ENCODE measurements around the gene NEK11.

The NEK11 gene

GRCh38 chr3:131109156-131109555 lies 82.5 kb downstream of the NEK11 start:
- DNase-seq (ENCODE audit: low read depth): no peak
- no peak for TF ChIP-seq CTCF (IDR thresholded peaks at IDR 0.05; ENCODE audit: control insufficient read depth, insufficient read depth, low read depth, low read length, missing control alignments)
- H3K4me3 ChIP-seq (ENCODE audit: control insufficient read depth, low read depth, low read length): no peak overlapping the region

- H3K4me3 ChIP-seq (ENCODE audit: control insufficient read depth, low read depth, low read length): no peak overlapping the region
- no peak for TF ChIP-seq CTCF (IDR thresholded peaks at IDR 0.05; ENCODE audit: control insufficient read depth, insufficient read depth, low read depth, low read length, missing control alignments)
- peak; percentile 61 for DNase-seq (ENCODE audit: low read depth)
Observed at GRCh38 chr3:131110087-131110486, 83.4 kb downstream of the NEK11 start.

- no peak overlapping the region for H3K4me3 ChIP-seq (ENCODE audit: control insufficient read depth, low read depth, low read length)
- DNase-seq (ENCODE audit: low read depth): no peak
- TF ChIP-seq CTCF (IDR thresholded peaks at IDR 0.05; ENCODE audit: control insufficient read depth, insufficient read depth, low read depth, low read length, missing control alignments): no peak
Observed at GRCh38 chr3:131114256-131114655, 87.6 kb downstream of the NEK11 start.

- no peak for DNase-seq (ENCODE audit: low read depth)
- no peak for TF ChIP-seq CTCF (IDR thresholded peaks at IDR 0.05; ENCODE audit: control insufficient read depth, insufficient read depth, low read depth, low read length, missing control alignments)
- H3K4me3 ChIP-seq (ENCODE audit: control insufficient read depth, low read depth, low read length): no peak overlapping the region
Observed at GRCh38 chr3:131125684-131126083, 99.0 kb downstream of the NEK11 start.

GRCh38 chr3:131140891-131141290 lies 114.2 kb downstream of the NEK11 start:
- no peak overlapping the region for H3K4me3 ChIP-seq (ENCODE audit: control insufficient read depth, low read depth, low read length)
- TF ChIP-seq CTCF (IDR thresholded peaks at IDR 0.05; ENCODE audit: control insufficient read depth, insufficient read depth, low read depth, low read length, missing control alignments): no peak
- no peak for DNase-seq (ENCODE audit: low read depth)

- DNase-seq (ENCODE audit: low read depth): no peak
- TF ChIP-seq CTCF (IDR thresholded peaks at IDR 0.05; ENCODE audit: control insufficient read depth, insufficient read depth, low read depth, low read length, missing control alignments): no peak
- no peak overlapping the region for H3K4me3 ChIP-seq (ENCODE audit: control insufficient read depth, low read depth, low read length)
Observed at GRCh38 chr3:131141770-131142169, 115.1 kb downstream of the NEK11 start.

GRCh38 chr3:131142580-131142979 lies 115.9 kb downstream of the NEK11 start:
- DNase-seq (ENCODE audit: low read depth): no peak
- no peak overlapping the region for H3K4me3 ChIP-seq (ENCODE audit: control insufficient read depth, low read depth, low read length)
- peak; percentile 20 for TF ChIP-seq CTCF (IDR thresholded peaks at IDR 0.05; ENCODE audit: control insufficient read depth, insufficient read depth, low read depth, low read length, missing control alignments)

Measured in AG09309 (cell line).